Spleen (tissue), 11 donors: Measurements from ENCODE around the gene FIBP. TPM values are rescaled to one million over a fixed set of nuclear protein-coding genes. Genes with fewer than 3 reads are reported as not detected.

ENCODE experiments used
- DNase-seq: peaks from one replicate; pipeline ENCODE4 v3.0.0-alpha.2; 2020
- H3K27ac ChIP-seq, 8 donors: fragments of 200-600 bp; sonication (generic) in 7 of 8; 1 replicate in 4 of 8; 2 replicates in 4 of 8; pipeline versions ENCODE4 v1.5.0 to v1.8.0; 2016 to 2021; ENCODE audit warnings: inconsistent platforms in 4 of 8, mild to moderate bottlenecking in 4 of 8, moderate library complexity in 1 of 8
- H3K27me3 ChIP-seq, 7 donors: fragments of 200-600 bp; sonication (generic) in 6 of 7; replicated peaks in 1 of 7; 1 replicate in 4 of 7; 2 replicates in 3 of 7; pipeline versions ENCODE4 v1.5.0 to v1.8.0; 2016 to 2021; ENCODE audit warnings: inconsistent platforms in 3 of 7, mild to moderate bottlenecking in 1 of 7
- H3K36me3 ChIP-seq, 6 donors: fragments of 200-600 bp; sonication (generic) in 5 of 6; 1 replicate in 4 of 6; 2 replicates in 2 of 6; pipeline versions ENCODE4 v1.5.0 to v1.8.0; 2016 to 2021; ENCODE audit warnings: inconsistent platforms in 2 of 6
- H3K4me1 ChIP-seq, 6 donors: fragments of 200-600 bp; sonication (generic) in 5 of 6; 1 replicate in 3 of 6; 2 replicates in 3 of 6; pipeline versions ENCODE4 v1.5.0 to v1.8.0; 2016 to 2021; ENCODE audit warnings: inconsistent platforms in 3 of 6
- H3K4me3 ChIP-seq, 8 donors: fragments of 200-600 bp; sonication (generic) in 7 of 8; 1 replicate in 4 of 8; 2 replicates in 4 of 8; pipeline versions ENCODE4 v1.5.0 to v1.8.0; 2016 to 2021; ENCODE audit warnings: inconsistent platforms in 4 of 8, mild to moderate bottlenecking in 4 of 8, moderate library complexity in 2 of 8
- H3K9me3 ChIP-seq, 8 donors: fragments of 200-600 bp; sonication (generic) in 7 of 8; 1 replicate in 4 of 8; 2 replicates in 4 of 8; pipeline versions ENCODE4 v1.5.0 to v1.8.0; 2016 to 2021; ENCODE audit warnings: inconsistent platforms in 4 of 8
- CTCF ChIP-seq, 11 experiments: fragments of 200-600 bp in 7 of 11; fragments of 450-650 bp in 4 of 11; sonication (generic) in 4 of 11; IDR thresholded peaks in 8 of 11; conservative IDR thresholded peaks in 3 of 11; 1 replicate in 7 of 11; 2 replicates in 4 of 11; pipeline versions ENCODE4 v1.4.0 to v1.8.0; 2016 to 2021; ENCODE audit warnings: antibody characterized with exemption in 11 of 11, inconsistent platforms in 4 of 11, mild to moderate bottlenecking in 1 of 11
- POLR2A ChIP-seq, 3 donors: fragments of 450-650 bp; IDR thresholded peaks; one replicate each; pipeline ENCODE4 v1.5.1; 2017; ENCODE audit warnings: antibody characterized with exemption in 3 of 3, mild to moderate bottlenecking in 1 of 3
- POLR2AphosphoS5 ChIP-seq, 3 donors: sonication (generic); formaldehyde crosslinking; IDR thresholded peaks; one replicate each; pipeline ENCODE4 v1.5.1; 2017; ENCODE audit warnings: antibody characterized with exemption in 3 of 3
- WGBS, 5 donors: extraction: QIAGEN DNeasy Blood & Tissue Kit in 3 of 5; methylation state at CpG; one replicate each; pipeline versions ENCODE4 v1.1.5 to v1.1.7; 2013 to 2018; 5-methylcytosine and 5-hydroxymethylcytosine counted together
- intact Hi-C: fragments of 100-400 bp; cut with DNase I; formaldehyde crosslinking; loops from one replicate; pipeline ENCODE4 v1.15.0; 2023; ENCODE audit warnings: low total_unique reads
- polyA plus RNA-seq, 3 donors: library from polyadenylated mRNA; stranded (reverse); fragments of 200-250 nt; gene quantifications; one replicate each; pipeline ENCODE4 v1.2.1, GENCODE V29; 2013
- total RNA-seq, 7 donors: library from RNA; depleted of rRNA in 3 of 7; stranded (reverse); fragments of >200 nt in 3 of 7; fragmentation: NEBNext Ultra II Directional in 4 of 7; extraction: Animal tissue kit (Norgen Biotek cat#: 25700) in 4 of 7; gene quantifications; one replicate each; pipeline versions ENCODE4 v1.1.0 to v1.2.1, GENCODE V29; 2016 to 2021
- donor health status: healthy with polysubstance abuse.
- donor health status: DM: no; HTN: no; CAD: no; lungs with moderate emphysema.
- donor health status: DM: no; HTN: no; CAD: no.
- donor health status: Bipolar disorder and iron deficiency.
- donor health status: healthy.
- donor health status: DM: no; HTN: no; CAD: no.
- donor health status: DM: yes; HTN: yes; CAD: no.

The FIBP gene
- total and polyA plus RNA-seq, 10 donors = 52.3 to 79.0 (median 64.6) TPM

- H3K27me3 ChIP-seq = no peaks in the 10 kb centered on the region
- TF ChIP-seq POLR2A (IDR thresholded peaks at IDR 0.05) (no peak), POLR2AphosphoS5 (IDR thresholded peaks at IDR 0.05) (peak in 2 of 3 donors; percentile 16 to 52), CTCF (IDR thresholded peaks at IDR 0.05 in 8 of 11, conservative IDR thresholded peaks at IDR 0.05 in 3 of 11) (no peak)
- H3K36me3 ChIP-seq = peaks cover 10 to 64% (median 57%) of the 10 kb centered on the region in 6 donors
- H3K4me3 ChIP-seq = peak overlapping the region in 2 of 8 donors; percentile 98 to 99
- intact Hi-C loops = no loop called here
- DNase-seq = peak; percentile 80
- WGBS, 5 donors = 73 to 82% (median 80%) methylated on average over 15 of the region's 15 CpGs
- H3K4me1 ChIP-seq = peaks cover 25 to 72% (median 55%) of the 10 kb centered on the region in 6 donors
- peaks cover 0 to 10% (median 7%) of the 10 kb centered on the region in 8 donors for H3K9me3 ChIP-seq
- peak overlapping the region in 3 of 8 donors; percentile 95 to 99 (median 98) for H3K27ac ChIP-seq
Measured at GRCh38 chr11:65854852-65855837, 33.1 kb downstream of the FIBP start.

GRCh38 chr11:65854161-65854592 is 34.1 kb downstream of the FIBP start:
- Histone ChIP-seq H3K4me1 (peaks cover 25 to 62% (median 46%) of the 10 kb centered on the region in 6 donors), H3K4me3 (no peak overlapping the region), H3K27ac (peak overlapping the region in 1 of 8 donors; percentile 48), H3K36me3 (peaks cover 10 to 64% (median 57%) of the 10 kb centered on the region in 6 donors), H3K27me3 (no peaks in the 10 kb centered on the region), H3K9me3 (peaks cover 0 to 10% (median 7%) of the 10 kb centered on the region in 8 donors)
- WGBS, 5 donors = 94 to 97% (median 96%) methylated on average over 2 to 4 of the region's 4 CpGs
- intact Hi-C loops = no loop called here
- no peak for DNase-seq
- TF ChIP-seq POLR2A (IDR thresholded peaks at IDR 0.05) (no peak), POLR2AphosphoS5 (IDR thresholded peaks at IDR 0.05) (no peak), CTCF (IDR thresholded peaks at IDR 0.05 in 8 of 11, conservative IDR thresholded peaks at IDR 0.05 in 3 of 11) (no peak)

GRCh38 chr11:65853246-65853979 is 34.9 kb downstream of the FIBP start:
- Histone ChIP-seq H3K4me3 (no peak overlapping the region), H3K4me1 (peaks cover 19 to 54% (median 39%) of the 10 kb centered on the region in 6 donors), H3K36me3 (peaks cover 10 to 64% (median 57%) of the 10 kb centered on the region in 6 donors), H3K27ac (peak overlapping the region in 1 of 8 donors; percentile 48), H3K9me3 (peaks cover 0 to 10% (median 7%) of the 10 kb centered on the region in 8 donors), H3K27me3 (no peaks in the 10 kb centered on the region)
- intact Hi-C loops = no loop called here
- WGBS, 5 donors = 85 to 96% (median 95%) methylated on average over 4 to 6 of the region's 6 CpGs
- DNase-seq = no peak
- TF ChIP-seq CTCF (IDR thresholded peaks at IDR 0.05 in 8 of 11, conservative IDR thresholded peaks at IDR 0.05 in 3 of 11) (no peak), POLR2AphosphoS5 (IDR thresholded peaks at IDR 0.05) (peak in 1 of 3 donors; percentile 34)
